MG63 (cell line): ENCODE results near the gene FAM76B. TPM values are rescaled to one million over a fixed set of nuclear protein-coding genes. Genes with fewer than 3 reads are reported as not detected.

Source experiments
- DNase-seq: peaks from one replicate; pipeline ENCODE4 v3.0.0-alpha.2; 2020
- H3K27me3 ChIP-seq: fragments of 250-450 bp; sonication (Bioruptor Pico); 2 replicates; pipeline ENCODE4 v1.5.1; 2020; ENCODE audit warnings: mild to moderate bottlenecking, moderate library complexity
- H3K36me3 ChIP-seq: fragments of 250-450 bp; sonication (Bioruptor Pico); 2 replicates; pipeline ENCODE4 v1.5.1; 2020; ENCODE audit warnings: mild to moderate bottlenecking, moderate library complexity
- H3K4me3 ChIP-seq: fragments of 250-450 bp; sonication (Bioruptor Pico); 2 replicates; pipeline ENCODE4 v1.5.1; 2020; ENCODE audit warnings: mild to moderate bottlenecking, moderate library complexity
- H3K9me3 ChIP-seq: fragments of 250-450 bp; sonication (Bioruptor Pico); 2 replicates; pipeline ENCODE4 v1.5.1; 2020; ENCODE audit warnings: mild to moderate bottlenecking, moderate library complexity
- total RNA-seq: library from RNA; depleted of rRNA; stranded (reverse); fragments of >200 nt; shearing (Covaris generic); gene quantifications from 2 replicates; pipeline ENCODE4 v1.2.3, GENCODE V29; 2014; ENCODE audit warnings: low replicate concordance

The FAM76B gene
- total RNA-seq, 1 experiment from 2014 or later: 16.4 TPM

DNA sequence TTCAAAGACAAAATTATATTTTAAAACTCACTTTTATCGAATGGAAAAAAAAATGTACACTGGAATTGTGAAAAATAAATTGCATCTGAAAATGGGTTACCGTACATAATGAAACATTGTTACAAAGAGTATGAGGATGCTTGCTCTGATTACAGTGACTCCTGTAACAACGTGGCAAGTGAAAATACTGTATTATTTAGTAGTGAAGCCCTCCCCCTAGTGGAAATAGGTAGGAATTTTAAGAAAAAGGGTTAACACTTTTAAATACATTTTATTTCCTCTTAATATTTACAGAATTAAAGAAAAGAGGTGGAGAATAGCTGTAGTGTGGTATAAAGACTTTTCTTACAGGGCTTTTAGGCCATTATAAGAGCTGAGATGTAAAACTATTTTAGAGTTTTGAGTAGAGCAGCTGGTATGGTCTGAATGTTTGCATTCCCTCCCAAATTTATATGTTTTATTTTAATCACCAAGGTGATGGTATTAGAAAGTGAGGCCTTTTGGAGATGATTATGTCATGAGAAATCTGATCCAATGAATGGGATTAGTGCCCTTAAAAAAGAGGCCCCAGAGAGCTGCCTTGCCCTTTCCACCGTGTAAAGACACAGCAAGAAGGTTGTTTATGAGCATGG, 25.2 kb downstream of the FAM76B start:
- Histone ChIP-seq H3K4me3 (no peak overlapping the region), H3K36me3 (no peaks in the 10 kb centered on the region; the same call in 1 of the 2 replicates), H3K9me3 (no peaks in the 10 kb centered on the region), H3K27me3 (no peaks in the 10 kb centered on the region; the same call in 1 of the 2 replicates)
- DNase-seq: no peak

DNA sequence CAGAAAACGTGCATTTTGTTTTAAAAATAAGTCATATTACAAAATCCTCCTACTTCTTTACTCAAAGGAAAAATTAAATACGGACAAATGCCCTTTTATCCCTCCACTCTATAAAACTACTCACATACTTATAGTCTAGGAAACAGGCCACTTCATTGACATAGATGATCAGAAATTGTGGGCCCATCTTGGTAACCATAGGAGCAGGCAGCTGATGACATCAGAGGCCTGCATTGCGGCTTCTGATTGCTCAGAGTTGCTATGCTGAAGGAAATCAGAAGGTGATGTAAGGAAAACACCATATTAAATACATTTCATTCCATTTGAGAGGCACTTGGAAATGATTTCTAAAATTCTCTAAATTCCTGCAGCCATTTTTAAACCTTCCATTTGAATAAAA, 27.0 kb downstream of the FAM76B start:
- no peak for DNase-seq
- Histone ChIP-seq H3K36me3 (no peaks in the 10 kb centered on the region), H3K9me3 (no peaks in the 10 kb centered on the region), H3K27me3 (no peaks in the 10 kb centered on the region; the same call in 1 of the 2 replicates), H3K4me3 (no peak overlapping the region)

DNA sequence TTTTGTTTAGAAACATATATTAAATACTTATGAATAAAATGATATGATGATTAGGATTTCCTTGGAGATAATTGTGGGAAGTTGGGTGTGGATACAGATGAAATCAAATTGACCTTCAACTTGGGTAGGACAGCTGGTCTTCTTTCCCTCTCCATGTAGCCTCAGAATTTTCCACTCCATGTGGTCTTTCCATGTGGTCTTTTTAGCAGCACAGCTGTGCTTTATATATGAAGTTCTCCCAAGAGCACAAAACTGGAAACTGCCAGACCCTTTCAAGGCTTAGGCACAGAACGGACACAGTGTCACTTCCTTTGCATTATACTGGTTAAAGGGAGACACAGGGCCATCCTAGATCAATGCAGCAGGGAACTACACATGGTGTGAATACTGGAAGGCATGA, 28.6 kb downstream of the FAM76B start:
- no peak for DNase-seq
- H3K36me3 ChIP-seq: no peaks in the 10 kb centered on the region
- no peak overlapping the region for H3K4me3 ChIP-seq
- no peaks in the 10 kb centered on the region; the same call in 1 of the 2 replicates for H3K27me3 ChIP-seq
- no peaks in the 10 kb centered on the region for H3K9me3 ChIP-seq

DNA sequence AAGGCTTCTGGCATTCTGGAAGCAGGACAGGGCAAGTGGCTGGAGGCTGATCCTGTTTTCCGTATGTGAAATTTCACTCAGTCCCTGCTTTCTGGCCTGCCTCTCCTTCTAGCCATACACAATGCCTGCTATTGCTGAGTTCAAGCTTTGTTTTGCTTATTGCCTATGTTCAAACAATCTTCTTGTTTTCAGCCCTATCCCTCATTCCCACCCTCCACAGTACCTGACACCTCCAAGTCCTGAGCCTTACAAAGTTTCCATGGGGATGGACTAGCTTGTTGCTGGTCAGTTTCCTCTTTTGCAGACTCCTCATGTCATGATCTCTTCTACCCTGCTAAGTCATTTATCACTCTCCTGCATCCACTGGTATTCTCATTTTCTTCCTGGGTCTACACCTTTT, 38.1 kb downstream of the FAM76B start:
- no peaks in the 10 kb centered on the region for H3K36me3 ChIP-seq
- H3K27me3 ChIP-seq: peaks cover 4% of the 10 kb centered on the region; the same call in 1 of the 2 replicates
- no peak for DNase-seq
- no peak overlapping the region for H3K4me3 ChIP-seq
- no peaks in the 10 kb centered on the region for H3K9me3 ChIP-seq

DNA sequence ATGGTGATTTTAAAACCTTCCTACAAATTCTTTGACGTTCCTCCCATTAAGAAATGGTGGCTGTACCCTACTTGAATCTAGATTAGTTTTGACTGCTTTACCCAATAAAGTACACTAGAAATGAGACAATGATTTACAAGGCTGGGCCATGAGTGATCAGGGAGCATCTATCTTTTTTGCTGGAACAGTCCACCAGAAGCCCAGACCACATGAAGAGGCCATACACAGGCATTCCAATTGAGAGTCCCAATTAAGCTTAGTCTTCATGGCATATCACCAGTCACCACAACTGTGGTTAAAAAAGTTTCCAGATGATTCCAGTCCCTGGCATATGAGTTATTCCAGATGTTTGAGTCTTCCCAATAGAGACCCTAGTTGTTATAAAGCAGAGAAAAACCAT, 39.5 kb downstream of the FAM76B start:
- no peaks in the 10 kb centered on the region for H3K36me3 ChIP-seq
- no peaks in the 10 kb centered on the region for H3K9me3 ChIP-seq
- DNase-seq: no peak
- H3K4me3 ChIP-seq: no peak overlapping the region
- peaks cover 9% of the 10 kb centered on the region; the same call in 1 of the 2 replicates for H3K27me3 ChIP-seq

DNA sequence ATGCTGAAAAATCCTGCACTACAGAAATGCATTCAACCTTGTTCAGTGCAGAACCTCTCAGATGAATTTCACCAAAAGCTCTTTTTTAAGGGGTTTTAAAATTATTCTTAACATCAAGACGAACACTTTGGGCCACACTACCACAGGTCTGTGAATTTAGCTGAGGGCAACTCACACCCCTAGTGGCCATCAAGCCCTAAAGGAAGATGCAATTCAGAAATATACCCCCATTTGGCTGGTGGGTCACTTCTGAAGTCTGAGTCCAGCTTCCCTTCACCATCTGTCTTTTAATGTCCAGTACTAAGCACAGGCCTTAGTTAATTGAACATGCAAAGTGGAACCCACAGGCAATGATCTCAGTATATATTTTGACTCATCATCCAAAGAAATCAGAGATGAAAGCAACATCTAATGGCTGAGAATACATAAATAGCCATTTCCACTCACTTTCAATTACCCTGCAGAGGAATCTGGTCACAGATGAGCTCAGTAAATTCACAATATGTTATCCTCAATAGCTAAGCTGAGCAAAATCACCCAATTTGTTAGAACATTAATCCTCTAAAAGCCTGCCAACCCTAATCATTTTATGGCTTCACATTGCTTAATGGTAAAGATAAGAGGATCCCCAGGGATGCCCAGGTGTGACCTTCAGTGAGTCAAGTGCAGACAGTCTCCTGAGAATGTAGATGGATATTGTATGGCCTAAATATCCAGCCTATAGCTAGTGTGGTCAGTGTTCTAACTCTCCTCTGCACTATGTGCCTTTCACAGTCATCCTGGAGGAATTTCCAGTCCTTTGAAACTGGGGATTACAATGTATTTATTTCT, 50.3 kb downstream of the FAM76B start:
- Histone ChIP-seq H3K27me3 (no peaks in the 10 kb centered on the region), H3K9me3 (no peaks in the 10 kb centered on the region), H3K36me3 (no peaks in the 10 kb centered on the region), H3K4me3 (no peak overlapping the region)
- no peak for DNase-seq

DNA sequence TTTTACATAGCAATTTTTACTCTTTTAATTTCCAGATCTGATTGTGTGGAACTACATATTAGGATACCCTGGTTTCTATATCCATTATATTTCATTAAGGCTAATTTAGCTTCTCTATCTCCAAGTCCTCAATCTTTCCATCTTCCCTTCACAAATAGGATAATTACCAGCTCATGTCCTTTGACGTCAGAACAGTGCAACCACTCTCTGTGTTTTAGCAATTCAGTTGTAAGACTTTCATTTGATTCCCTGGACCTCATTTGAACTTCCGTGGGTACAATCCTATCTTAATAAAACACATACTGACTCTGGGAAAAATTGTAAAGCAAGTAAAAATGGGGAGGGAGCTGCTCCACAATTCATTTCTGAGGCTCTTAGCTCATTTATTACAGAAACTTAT, 52.8 kb downstream of the FAM76B start:
- no peak for DNase-seq
- no peaks in the 10 kb centered on the region for H3K27me3 ChIP-seq
- H3K9me3 ChIP-seq: no peaks in the 10 kb centered on the region
- no peaks in the 10 kb centered on the region for H3K36me3 ChIP-seq
- H3K4me3 ChIP-seq: no peak overlapping the region

DNA sequence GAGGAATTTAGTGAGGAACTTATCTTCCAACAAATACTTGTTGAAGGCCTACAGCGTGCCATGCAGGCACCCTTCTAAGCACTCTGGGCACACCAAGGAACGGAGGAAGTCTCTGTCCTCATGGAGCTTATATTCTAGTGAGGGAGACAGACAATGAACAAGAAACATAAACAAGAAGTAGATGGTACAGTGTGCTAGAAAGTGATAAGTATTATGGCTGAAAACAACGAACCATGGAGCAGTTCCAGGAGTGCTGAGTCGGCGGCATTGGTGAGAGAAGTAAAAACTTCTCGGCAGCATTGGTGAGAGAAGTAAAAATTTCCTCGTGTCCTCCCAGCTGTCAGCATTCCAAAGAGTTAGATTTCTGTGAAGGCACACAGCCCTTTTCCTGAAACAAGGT, 53.2 kb downstream of the FAM76B start:
- Histone ChIP-seq H3K9me3 (no peaks in the 10 kb centered on the region), H3K27me3 (no peaks in the 10 kb centered on the region), H3K36me3 (no peaks in the 10 kb centered on the region), H3K4me3 (no peak overlapping the region)
- DNase-seq: no peak

DNA sequence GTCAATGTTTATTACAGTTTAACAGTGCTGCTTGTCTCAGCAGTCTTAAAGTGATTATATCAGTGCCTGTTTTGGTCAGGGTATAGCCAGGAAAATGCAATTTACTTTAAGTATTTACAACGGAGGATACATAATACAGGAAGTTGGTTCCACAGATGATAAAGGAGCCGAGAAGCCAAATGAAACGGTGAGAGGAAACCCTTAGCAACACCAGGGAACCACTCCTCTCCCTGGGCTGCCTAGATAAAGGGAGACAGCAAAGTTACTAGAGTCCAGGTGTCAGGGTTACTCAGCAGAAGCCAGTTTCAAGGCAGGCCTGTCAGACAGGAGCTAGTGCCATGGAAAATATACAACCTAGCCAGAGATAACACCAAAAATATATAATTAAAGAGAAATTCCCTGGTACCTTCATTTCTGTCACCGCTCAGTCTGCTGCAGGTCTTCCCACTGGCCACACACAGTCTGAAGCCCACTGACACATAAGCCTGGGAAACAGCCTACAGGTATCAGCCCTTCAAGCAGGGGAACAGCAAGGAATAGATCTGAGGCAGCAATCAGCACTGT, 55.5 kb downstream of the FAM76B start:
- no peak for DNase-seq
- no peaks in the 10 kb centered on the region for H3K9me3 ChIP-seq
- no peaks in the 10 kb centered on the region for H3K36me3 ChIP-seq
- H3K27me3 ChIP-seq: no peaks in the 10 kb centered on the region
- no peak overlapping the region for H3K4me3 ChIP-seq

DNA sequence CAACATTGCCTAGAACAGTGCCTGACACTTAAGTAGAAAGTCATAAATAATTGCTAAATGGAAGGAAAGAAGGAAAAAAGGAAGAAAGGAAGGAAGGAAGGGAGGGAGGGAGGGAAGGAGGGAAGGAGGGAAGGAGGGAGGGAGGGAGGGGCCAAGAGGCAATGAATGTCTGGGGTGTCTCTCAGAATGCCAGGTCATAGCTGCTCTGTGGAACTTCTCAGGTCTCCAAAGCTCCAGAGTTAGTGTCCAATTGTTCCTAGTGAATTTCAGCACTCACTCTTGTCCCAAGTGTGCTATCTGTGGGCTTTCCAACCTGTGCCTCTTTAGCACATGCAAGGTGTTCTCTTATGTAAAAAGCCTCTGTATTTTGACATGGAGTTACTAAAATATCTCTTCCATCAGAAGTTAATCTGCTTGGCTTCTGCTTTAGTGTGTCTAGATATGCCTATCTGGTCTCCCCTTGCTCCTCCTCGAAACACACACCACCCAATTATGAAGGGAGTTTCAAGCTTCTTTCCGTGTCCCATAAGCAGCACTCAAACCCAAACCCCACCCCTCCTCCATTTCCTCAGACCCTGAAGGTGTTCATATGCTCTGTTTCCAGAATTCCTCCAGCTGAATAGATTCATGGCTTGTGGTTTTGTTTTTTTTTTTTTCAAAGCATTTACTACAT, 56.5 kb downstream of the FAM76B start:
- no peak overlapping the region for H3K4me3 ChIP-seq
- no peaks in the 10 kb centered on the region for H3K36me3 ChIP-seq
- peaks cover 2% of the 10 kb centered on the region; the same call in 1 of the 2 replicates for H3K27me3 ChIP-seq
- no peaks in the 10 kb centered on the region for H3K9me3 ChIP-seq
- DNase-seq: no peak

DNA sequence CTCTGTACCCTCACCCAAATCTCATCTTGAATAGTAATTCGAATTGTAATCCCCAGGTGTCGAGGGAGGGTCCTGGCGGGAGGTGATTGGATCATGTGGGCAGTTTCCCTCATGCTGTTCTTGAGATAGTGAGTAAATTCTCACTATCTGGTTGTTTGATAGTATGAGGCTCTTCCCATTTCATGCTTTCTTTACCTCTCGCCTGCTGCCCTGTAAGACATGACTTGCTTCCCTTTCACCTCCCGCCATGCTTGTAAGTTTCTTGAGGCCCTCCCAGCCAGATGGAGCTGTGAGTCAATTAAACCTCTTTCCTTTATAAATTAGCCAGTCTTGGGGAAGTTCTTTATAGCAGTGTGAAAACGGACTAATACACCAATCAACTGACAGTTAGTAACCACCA, 60.1 kb downstream of the FAM76B start:
- Histone ChIP-seq H3K4me3 (no peak overlapping the region), H3K27me3 (peaks cover 4% of the 10 kb centered on the region), H3K9me3 (no peaks in the 10 kb centered on the region), H3K36me3 (no peaks in the 10 kb centered on the region)
- DNase-seq: no peak

DNA sequence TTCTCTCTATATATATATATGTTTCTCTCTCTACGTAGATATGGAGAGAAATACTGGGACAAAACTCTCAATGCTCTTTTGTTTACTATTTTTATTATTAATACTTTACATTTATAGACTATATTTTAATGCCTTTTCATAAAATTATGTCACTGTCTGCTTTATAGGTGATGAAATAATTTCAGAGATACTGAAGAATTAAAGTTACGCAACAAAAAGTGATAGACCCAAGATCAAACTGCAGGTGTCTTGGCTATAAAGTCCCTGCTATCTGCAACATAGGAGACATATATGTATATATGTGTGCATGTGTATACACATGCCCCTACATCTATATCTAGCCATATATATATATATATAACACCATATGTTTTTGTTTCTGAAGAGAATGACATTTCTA, 60.8 kb downstream of the FAM76B start:
- Histone ChIP-seq H3K27me3 (peaks cover 4% of the 10 kb centered on the region), H3K9me3 (no peaks in the 10 kb centered on the region), H3K4me3 (no peak overlapping the region), H3K36me3 (no peaks in the 10 kb centered on the region)
- DNase-seq: no peak

DNA sequence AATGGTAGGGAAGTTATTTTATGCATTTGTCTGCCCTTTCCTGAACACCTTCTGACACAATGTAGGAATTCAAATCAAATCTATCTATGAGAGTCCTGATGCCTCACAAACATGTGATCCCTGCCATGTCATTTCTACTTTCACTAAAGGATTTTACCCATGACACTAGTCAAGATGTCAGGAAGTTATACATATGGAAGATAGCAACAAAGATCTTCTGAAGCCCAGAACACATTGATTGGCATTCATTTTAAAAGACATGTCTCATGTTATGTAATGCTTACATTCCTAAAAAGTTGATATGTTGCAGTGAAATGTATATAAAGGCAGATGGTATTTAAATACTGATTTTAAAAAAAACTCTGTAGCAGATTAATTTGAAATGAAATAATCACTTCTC, 61.5 kb downstream of the FAM76B start:
- no peak for DNase-seq
- H3K27me3 ChIP-seq: peaks cover 4% of the 10 kb centered on the region
- H3K4me3 ChIP-seq: no peak overlapping the region
- no peaks in the 10 kb centered on the region for H3K36me3 ChIP-seq
- no peaks in the 10 kb centered on the region for H3K9me3 ChIP-seq

DNA sequence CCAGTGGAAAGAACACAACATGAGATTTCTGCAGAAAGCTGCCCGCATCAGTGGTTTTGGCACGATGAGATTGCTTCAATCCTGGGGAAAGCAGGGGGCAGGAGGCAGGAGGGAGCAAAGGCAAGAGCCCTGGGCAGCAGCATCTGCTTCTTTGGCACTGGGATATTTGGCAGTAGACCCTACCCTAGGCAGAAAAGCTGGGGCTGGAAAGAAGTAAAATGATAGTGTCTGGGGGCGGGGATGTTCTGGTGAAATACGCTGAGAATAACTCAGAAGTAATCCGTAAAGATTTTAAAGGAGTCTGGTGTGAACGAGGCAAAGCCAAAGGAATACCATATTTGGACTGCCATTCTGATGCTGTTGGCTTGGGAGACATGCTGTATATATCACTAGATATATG, 62.0 kb downstream of the FAM76B start:
- H3K27me3 ChIP-seq: peaks cover 4% of the 10 kb centered on the region
- DNase-seq: no peak
- no peak overlapping the region for H3K4me3 ChIP-seq
- no peaks in the 10 kb centered on the region for H3K36me3 ChIP-seq
- H3K9me3 ChIP-seq: no peaks in the 10 kb centered on the region

DNA sequence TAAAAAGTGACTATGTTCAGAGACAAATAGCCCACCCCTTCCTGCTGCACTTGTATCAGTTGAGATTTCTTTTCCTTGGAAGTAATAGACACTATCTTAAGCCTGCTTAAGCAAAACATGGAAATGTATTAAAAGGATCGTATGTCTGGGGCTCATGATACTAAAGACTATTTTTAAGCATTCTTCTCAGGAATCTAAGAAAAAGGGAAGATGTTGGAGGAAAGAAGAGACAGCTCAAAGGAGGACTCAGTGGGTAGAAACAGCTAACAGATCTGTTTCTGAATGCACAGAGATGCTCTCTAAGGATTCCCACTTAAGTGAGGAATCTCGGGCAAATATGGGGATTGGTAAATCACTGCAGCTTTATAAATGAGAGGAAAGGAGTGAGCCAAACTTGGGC, 62.5 kb downstream of the FAM76B start:
- no peaks in the 10 kb centered on the region for H3K36me3 ChIP-seq
- H3K4me3 ChIP-seq: no peak overlapping the region
- DNase-seq: no peak
- H3K27me3 ChIP-seq: peaks cover 4% of the 10 kb centered on the region
- H3K9me3 ChIP-seq: no peaks in the 10 kb centered on the region

DNA sequence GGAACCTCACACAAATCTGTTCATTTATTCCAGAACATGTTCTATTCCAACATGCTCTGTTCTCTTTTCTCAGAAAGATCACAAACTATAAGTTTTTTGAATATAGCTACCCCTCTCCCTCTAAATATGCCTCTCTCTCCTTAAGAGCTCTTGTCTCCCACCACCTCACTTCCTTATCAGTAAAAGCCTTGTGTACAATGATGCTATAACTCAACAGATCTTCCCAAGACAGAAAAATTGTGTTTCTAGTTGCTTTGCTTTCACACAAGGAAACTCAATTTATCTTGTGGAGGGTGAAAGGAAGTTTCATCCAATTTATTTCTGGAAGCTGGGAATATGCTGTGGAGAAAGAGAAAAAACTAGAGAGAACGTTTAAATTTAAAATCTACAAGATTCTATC, 64.4 kb downstream of the FAM76B start:
- DNase-seq: no peak
- H3K9me3 ChIP-seq: no peaks in the 10 kb centered on the region
- H3K4me3 ChIP-seq: no peak overlapping the region
- peaks cover 4% of the 10 kb centered on the region for H3K27me3 ChIP-seq
- no peaks in the 10 kb centered on the region for H3K36me3 ChIP-seq

DNA sequence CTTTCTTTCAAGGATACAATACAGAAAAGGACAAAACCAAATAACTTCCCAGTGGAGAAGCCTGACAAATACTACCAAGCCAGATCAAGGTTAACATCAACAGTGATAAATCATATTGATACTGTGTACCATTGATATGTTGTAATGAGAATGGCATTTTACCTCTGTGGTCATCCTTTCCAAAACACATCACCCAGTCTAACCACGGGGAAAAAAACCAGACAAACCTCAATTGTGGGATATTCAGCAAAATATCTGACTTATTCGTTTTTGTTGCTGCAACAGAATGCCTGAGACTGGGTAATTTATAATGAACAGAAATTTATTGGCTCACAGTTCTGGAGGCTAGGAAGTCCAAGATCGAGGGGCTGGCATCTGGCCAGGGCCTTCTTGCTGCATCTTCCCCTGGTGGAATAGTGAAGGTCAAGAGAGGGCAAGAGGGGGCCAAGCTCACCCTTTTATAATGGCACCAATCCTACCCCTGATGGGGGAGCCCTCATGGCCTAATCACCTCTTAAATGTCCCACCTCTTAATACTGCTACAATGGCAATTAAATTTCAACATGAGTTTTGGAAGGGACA, 66.1 kb downstream of the FAM76B start:
- DNase-seq: no peak
- H3K9me3 ChIP-seq: no peaks in the 10 kb centered on the region
- H3K4me3 ChIP-seq: no peak overlapping the region
- no peaks in the 10 kb centered on the region for H3K36me3 ChIP-seq
- peaks cover 3% of the 10 kb centered on the region for H3K27me3 ChIP-seq
